ENCODE measurements around the gene TMCC1.
"Not testable (repeated sequence)": the region's sequence is repeated elsewhere in the genome, so short reads cannot be mapped to it uniquely, and the experiment has no call there.

The TMCC1 gene

GRCh38 chr3:129708328-129708861 lies 185.1 kb downstream of the TMCC1 start:
- DNase-seq = no peak

- no peak for DNase-seq
Observed at GRCh38 chr3:129705274-129705673, 188.2 kb downstream of the TMCC1 start.

- DNase-seq = no peak
Observed at GRCh38 chr3:129703913-129704312, 189.6 kb downstream of the TMCC1 start.

GRCh38 chr3:129702934-129703712 lies 190.4 kb downstream of the TMCC1 start:
- no peak for DNase-seq

GRCh38 chr3:129701161-129701560 lies 192.3 kb downstream of the TMCC1 start:
- no peak for DNase-seq

- no peak for DNase-seq
Observed at GRCh38 chr3:129699612-129700011, 193.9 kb downstream of the TMCC1 start.

- no peak for DNase-seq
Observed at GRCh38 chr3:129699199-129699598, 194.3 kb downstream of the TMCC1 start.

- DNase-seq = no peak
Observed at GRCh38 chr3:129697229-129697969, 196.1 kb downstream of the TMCC1 start.

GRCh38 chr3:129696430-129696829 lies 197.1 kb downstream of the TMCC1 start:
- DNase-seq = not testable (repeated sequence)

GRCh38 chr3:129695230-129695629 lies 198.3 kb downstream of the TMCC1 start:
- no peak for DNase-seq

- DNase-seq = no peak
Observed at GRCh38 chr3:129694228-129694627, 199.3 kb downstream of the TMCC1 start.

GRCh38 chr3:129692743-129693142 lies 200.8 kb downstream of the TMCC1 start:
- DNase-seq = no peak

- DNase-seq = no peak
Observed at GRCh38 chr3:129690963-129691362, 202.5 kb downstream of the TMCC1 start.

GRCh38 chr3:129690406-129690805 lies 203.1 kb downstream of the TMCC1 start:
- peak; percentile 99 for DNase-seq

GRCh38 chr3:129689036-129689435 lies 204.5 kb downstream of the TMCC1 start:
- no peak for DNase-seq

GRCh38 chr3:129688271-129688895 lies 205.1 kb downstream of the TMCC1 start:
- no peak for DNase-seq

GRCh38 chr3:129687586-129688125 lies 205.9 kb downstream of the TMCC1 start:
- DNase-seq = no peak

GRCh38 chr3:129686941-129687340 lies 206.6 kb downstream of the TMCC1 start:
- DNase-seq = no peak

- no peak for DNase-seq
Observed at GRCh38 chr3:129684270-129684669, 209.2 kb downstream of the TMCC1 start.

GRCh38 chr3:129683201-129683600 lies 210.3 kb downstream of the TMCC1 start:
- DNase-seq = no peak

- no peak for DNase-seq
Observed at GRCh38 chr3:129676985-129677384, 216.5 kb downstream of the TMCC1 start.

GRCh38 chr3:129674798-129675123 lies 218.8 kb downstream of the TMCC1 start:
- not testable (repeated sequence) for DNase-seq
